Adrenal gland (tissue), 12 donors: ENCODE data around the gene RNF167. TPM values are rescaled to one million over a fixed set of nuclear protein-coding genes. Genes with fewer than 3 reads are reported as not detected.

ENCODE experiments used
- DNase-seq, 7 donors: peaks; one replicate each; pipeline ENCODE4 v3.0.0-alpha.2; 2019 to 2020
- H3K27ac ChIP-seq, 5 donors: fragments of 200-600 bp; sonication (generic) in 4 of 5; 1 replicate in 3 of 5; 2 replicates in 2 of 5; pipeline versions ENCODE4 v1.5.1 to v1.8.0; 2016 to 2020; ENCODE audit warnings: mild to moderate bottlenecking in 1 of 5
- H3K27me3 ChIP-seq: fragments of 200-600 bp; 2 replicates; pipeline ENCODE4 v1.8.0; 2021
- H3K36me3 ChIP-seq, 2 donors: fragments of 200-600 bp; replicated peaks in 1 of 2; 1 replicate in 1 of 2; 2 replicates in 1 of 2; pipeline versions ENCODE4 v1.5.1 to v1.8.0; 2018 to 2022
- H3K4me1 ChIP-seq, 2 donors: fragments of 200-600 bp; replicated peaks in 1 of 2; 1 replicate in 1 of 2; 2 replicates in 1 of 2; pipeline versions ENCODE4 v1.5.1 to v1.8.0; 2018 to 2021
- H3K4me3 ChIP-seq, 4 donors: fragments of 200-600 bp; sonication (generic) in 3 of 4; one replicate each; pipeline ENCODE4 v1.5.1; 2016 to 2018
- H3K9me3 ChIP-seq, 3 donors: fragments of 200-600 bp; sonication (generic) in 1 of 3; replicated peaks in 1 of 3; 1 replicate in 2 of 3; 2 replicates in 1 of 3; pipeline versions ENCODE4 v1.5.1 to v1.8.0; 2016 to 2021
- POLR2A ChIP-seq, 2 donors: fragments of 450-650 bp; IDR thresholded peaks; one replicate each; pipeline ENCODE4 v1.6.1; 2017; ENCODE audit warnings: antibody characterized with exemption in 2 of 2, mild to moderate bottlenecking in 2 of 2, moderate library complexity in 1 of 2
- WGBS, 4 donors: extraction: QIAGEN DNeasy Blood & Tissue Kit in 2 of 4; methylation state at CpG; one replicate each; pipeline versions ENCODE4 v1.1.5 to v1.1.7; 2013 to 2017; 5-methylcytosine and 5-hydroxymethylcytosine counted together
- intact Hi-C, 2 donors: fragments of 100-400 bp; cut with DNase I; formaldehyde crosslinking; loops; one replicate each; pipeline versions ENCODE4 v1.14.1 to v1.15.0; 2022 to 2023
- polyA plus RNA-seq, 3 donors: library from polyadenylated mRNA; stranded (reverse); fragments of 200-250 nt in 2 of 3; fragments of 350-450 nt in 1 of 3; fragmentation: Illumina TruSeq in 1 of 3; extraction: RNeasy Lipid Tissue Mini Kit (QIAGEN cat#74804) in 1 of 3; gene quantifications; one replicate each; pipeline ENCODE4 v1.2.3, GENCODE V29; 2013 to 2014
- total RNA-seq, 9 donors: library from RNA; depleted of rRNA in 4 of 9; stranded (reverse); fragments of >200 nt in 4 of 9; fragments of 120-200 nt in 1 of 9; fragmentation: NEBNext Ultra II Directional in 1 of 9; extraction: Animal tissue kit (Norgen Biotek cat#: 25700) in 1 of 9; gene quantifications; one replicate each; pipeline versions ENCODE4 v1.1.0 to v1.2.4, GENCODE V29; 2013 to 2023
- TF ChIP-seq, protein P1 (sequence below), 6 experiments: fragments of 450-650 bp in 4 of 6; fragments of 200-600 bp in 2 of 6; sonication (generic) in 1 of 6; IDR thresholded peaks; 1 replicate in 5 of 6; 2 replicates in 1 of 6; pipeline versions ENCODE4 v1.5.1 to v1.8.0; 2016 to 2021; ENCODE audit warnings: antibody characterized with exemption in 6 of 6, mild to moderate bottlenecking in 2 of 6, moderate library complexity in 1 of 6
- donor health status: healthy with polysubstance abuse.
- donor health status: Bipolar disorder and iron deficiency.
- donor health status: DM: yes; HTN: yes; CAD: no.
- donor health status: DM: no; HTN: no; CAD: no.
- donor health status: DM: no; HTN: no; CAD: no.
- donor health status: DM: yes; HTN: yes; CAD: no.

Gene RNF167
- total and polyA plus RNA-seq, 12 donors, result 46.7 to 252 (median 105) TPM

DNA sequence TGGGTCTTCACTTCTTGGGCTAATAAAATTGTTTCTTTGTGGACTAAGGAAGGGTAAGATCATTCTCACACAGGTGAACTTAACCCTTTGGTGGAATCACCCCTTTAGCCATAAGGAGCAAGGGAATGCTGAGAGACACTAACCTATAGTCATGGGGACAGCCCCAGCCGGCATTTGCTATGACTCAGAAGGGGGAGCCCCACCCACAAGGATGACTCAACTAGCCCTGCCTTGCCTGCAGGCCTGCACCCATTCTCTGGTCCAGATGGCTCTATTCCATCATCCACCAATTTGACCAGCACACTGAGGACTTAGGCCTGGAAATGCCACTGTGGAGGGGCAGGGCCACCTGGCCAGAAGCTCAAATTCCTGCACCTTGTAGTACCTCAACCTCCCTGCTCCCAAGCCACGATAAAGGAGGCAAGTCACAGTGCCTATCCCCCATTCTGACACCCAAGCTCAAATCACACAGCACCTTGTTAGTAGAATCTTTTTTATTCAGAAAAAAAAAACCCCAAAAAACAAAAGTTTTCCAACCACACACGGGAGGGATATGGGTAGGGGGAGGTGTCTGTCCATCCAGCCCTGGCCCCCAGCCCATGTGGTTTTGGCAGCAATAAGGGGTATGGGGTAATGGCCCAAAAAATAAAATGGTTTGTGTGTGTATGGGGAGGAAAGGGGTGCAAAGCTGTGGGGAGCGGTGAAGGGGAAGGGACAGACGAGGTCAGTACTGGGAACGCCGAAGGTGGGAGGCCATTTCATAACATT is 5.3 kb downstream of the RNF167 start:
- Histone ChIP-seq H3K4me3 (no peak overlapping the region), H3K9me3 (no peaks in the 10 kb centered on the region), H3K27ac (peak overlapping the region in 4 of 5 donors; percentile 42 to 75 (median 60)), H3K27me3 (no peaks in the 10 kb centered on the region), H3K4me1 (peaks cover 32 to 51% of the 10 kb centered on the region in 2 donors), H3K36me3 (peaks cover 0 to 49% of the 10 kb centered on the region in 2 donors)
- 25 to 37% (median 34%) methylated on average over 7 of the region's 7 CpGs for WGBS, 4 donors
- peak in 1 of 2 donors; percentile 16 for TF ChIP-seq POLR2A (IDR thresholded peaks at IDR 0.05)
- TF ChIP-seq, protein P1, sequence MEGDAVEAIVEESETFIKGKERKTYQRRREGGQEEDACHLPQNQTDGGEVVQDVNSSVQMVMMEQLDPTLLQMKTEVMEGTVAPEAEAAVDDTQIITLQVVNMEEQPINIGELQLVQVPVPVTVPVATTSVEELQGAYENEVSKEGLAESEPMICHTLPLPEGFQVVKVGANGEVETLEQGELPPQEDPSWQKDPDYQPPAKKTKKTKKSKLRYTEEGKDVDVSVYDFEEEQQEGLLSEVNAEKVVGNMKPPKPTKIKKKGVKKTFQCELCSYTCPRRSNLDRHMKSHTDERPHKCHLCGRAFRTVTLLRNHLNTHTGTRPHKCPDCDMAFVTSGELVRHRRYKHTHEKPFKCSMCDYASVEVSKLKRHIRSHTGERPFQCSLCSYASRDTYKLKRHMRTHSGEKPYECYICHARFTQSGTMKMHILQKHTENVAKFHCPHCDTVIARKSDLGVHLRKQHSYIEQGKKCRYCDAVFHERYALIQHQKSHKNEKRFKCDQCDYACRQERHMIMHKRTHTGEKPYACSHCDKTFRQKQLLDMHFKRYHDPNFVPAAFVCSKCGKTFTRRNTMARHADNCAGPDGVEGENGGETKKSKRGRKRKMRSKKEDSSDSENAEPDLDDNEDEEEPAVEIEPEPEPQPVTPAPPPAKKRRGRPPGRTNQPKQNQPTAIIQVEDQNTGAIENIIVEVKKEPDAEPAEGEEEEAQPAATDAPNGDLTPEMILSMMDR (IDR thresholded peaks at IDR 0.05), result no peak
- peak; percentile 75 to 92 (median 88) for DNase-seq
- intact Hi-C loops, result no loop called here

- intact Hi-C loops, result no loop called here
- Histone ChIP-seq H3K36me3 (peaks cover 0 to 49% of the 10 kb centered on the region in 2 donors), H3K4me1 (peaks cover 37 to 52% of the 10 kb centered on the region in 2 donors), H3K27me3 (no peaks in the 10 kb centered on the region), H3K27ac (peak overlapping the region in 3 of 5 donors; percentile 53 to 99 (median 75)), H3K4me3 (peak overlapping the region in 1 of 4 donors; percentile 85), H3K9me3 (no peaks in the 10 kb centered on the region)
- 26 to 42% (median 38%) methylated on average over 4 of the region's 4 CpGs for WGBS, 4 donors
- TF ChIP-seq POLR2A (IDR thresholded peaks at IDR 0.05), result no peak
- TF ChIP-seq, protein P1 (IDR thresholded peaks at IDR 0.05), result no peak
- DNase-seq, result no peak
Observed at GRCh38 chr17:4945944-4946280, 5.8 kb downstream of the RNF167 start.

- Histone ChIP-seq H3K36me3 (peaks cover 0 to 49% of the 10 kb centered on the region in 2 donors), H3K4me1 (peaks cover 32 to 46% of the 10 kb centered on the region in 2 donors)
Observed at GRCh38 chr17:4946312-4946976, 6.4 kb downstream of the RNF167 start.

DNA sequence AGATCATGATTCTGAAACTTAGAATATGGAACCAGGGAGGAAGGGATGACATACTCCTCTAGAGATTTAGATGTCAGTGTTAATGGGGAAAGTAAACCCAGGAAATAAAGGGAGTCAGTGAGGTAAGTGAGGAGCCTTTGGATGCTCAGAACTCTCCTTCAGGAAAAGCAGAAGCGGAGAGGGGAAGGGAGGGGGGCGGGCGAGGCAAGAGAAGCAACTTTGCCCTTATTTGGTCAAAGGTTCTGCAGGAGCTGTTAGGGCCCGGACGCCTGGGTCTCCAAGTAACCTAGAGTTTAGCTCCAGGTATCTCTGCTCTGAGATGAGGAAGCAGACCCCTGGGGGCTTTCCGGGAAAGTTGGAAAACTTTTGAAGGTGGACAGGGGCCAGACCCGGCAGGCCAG is 6.9 kb downstream of the RNF167 start:
- peak in 1 of 7 donors; percentile 43 for DNase-seq
- Histone ChIP-seq H3K27me3 (no peaks in the 10 kb centered on the region), H3K27ac (peak overlapping the region in 4 of 5 donors; percentile 92 to 99 (median 98)), H3K36me3 (peaks cover 0 to 48% of the 10 kb centered on the region in 2 donors), H3K4me1 (peaks cover 30 to 41% of the 10 kb centered on the region in 2 donors), H3K4me3 (peak overlapping the region in 2 of 4 donors; percentile 85 to 98), H3K9me3 (no peaks in the 10 kb centered on the region)
- intact Hi-C loops, result no loop called here
- TF ChIP-seq POLR2A (IDR thresholded peaks at IDR 0.05), result no peak
- TF ChIP-seq, protein P1 (IDR thresholded peaks at IDR 0.05), result no peak
- WGBS, 4 donors, result 0 to 9% (median 1%) methylated on average over 7 of the region's 7 CpGs

More at GRCh38 chr17:4946312-4946976, 6.4 kb downstream of the RNF167 start:
- 28 to 36% (median 29%) methylated on average over 12 to 16 of the region's 16 CpGs for WGBS, 4 donors
- TF ChIP-seq, protein P1 (IDR thresholded peaks at IDR 0.05), result no peak
- TF ChIP-seq POLR2A (IDR thresholded peaks at IDR 0.05), result no peak
- H3K27me3 ChIP-seq, result no peaks in the 10 kb centered on the region
- peak overlapping the region in 1 of 4 donors; percentile 85 for H3K4me3 ChIP-seq
- H3K27ac ChIP-seq, result peak overlapping the region in 3 of 5 donors; percentile 75 to 99 (median 92)
- intact Hi-C loops, result no loop called here
- no peaks in the 10 kb centered on the region for H3K9me3 ChIP-seq
- DNase-seq, result peak in 1 of 7 donors; percentile 25
